ENCODE measurements around the gene LCN9.
"Not testable (repeated sequence)": the region's sequence is repeated elsewhere in the genome, so short reads cannot be mapped to it uniquely, and the experiment has no call there.

The LCN9 gene

GRCh38 chr9:135647884-135648283 is 15.2 kb upstream of the LCN9 start:
- DNase-seq (ENCODE audit: low read depth in 2 of 2), result no peak

GRCh38 chr9:135648494-135649410 is 14.4 kb upstream of the LCN9 start:
- no peak for DNase-seq (ENCODE audit: low read depth in 2 of 2)

- DNase-seq (ENCODE audit: low read depth in 2 of 2), result no peak
These were observed 13.6 kb upstream of the LCN9 start for GRCh38 chr9:135649508-135649907.

- DNase-seq (ENCODE audit: low read depth in 2 of 2), result no peak
These were observed 12.7 kb upstream of the LCN9 start for GRCh38 chr9:135650408-135650807.

GRCh38 chr9:135655317-135655716 is 7.8 kb upstream of the LCN9 start:
- DNase-seq (ENCODE audit: low read depth in 2 of 2), result no peak

GRCh38 chr9:135657416-135657815 is 5.7 kb upstream of the LCN9 start:
- no peak for DNase-seq (ENCODE audit: low read depth in 2 of 2)

- DNase-seq (ENCODE audit: low read depth in 2 of 2), result no peak
These were observed 3.9 kb upstream of the LCN9 start for GRCh38 chr9:135659252-135659651.

GRCh38 chr9:135660407-135660806 is 2.7 kb upstream of the LCN9 start:
- DNase-seq (ENCODE audit: low read depth in 2 of 2), result no peak

GRCh38 chr9:135661816-135662560 is 1.1 kb upstream of the LCN9 start:
- no peak for DNase-seq (ENCODE audit: low read depth in 2 of 2)

GRCh38 chr9:135663451-135663770 is 302 bp downstream of the LCN9 start:
- DNase-seq (ENCODE audit: low read depth in 2 of 2), result no peak

- no peak for DNase-seq (ENCODE audit: low read depth in 2 of 2)
These were observed 748 bp downstream of the LCN9 start for GRCh38 chr9:135663857-135664256.

- DNase-seq (ENCODE audit: low read depth in 2 of 2), result no peak
These were observed 1.2 kb downstream of the LCN9 start for GRCh38 chr9:135664266-135664665.

GRCh38 chr9:135664801-135665794 is 2.0 kb downstream of the LCN9 start:
- no peak for DNase-seq (ENCODE audit: low read depth in 2 of 2)

GRCh38 chr9:135665795-135666189 is 2.7 kb downstream of the LCN9 start:
- no peak for DNase-seq (ENCODE audit: low read depth in 2 of 2)

- DNase-seq (ENCODE audit: low read depth in 2 of 2), result no peak
These were observed 3.7 kb downstream of the LCN9 start for GRCh38 chr9:135666534-135667462.

GRCh38 chr9:135667463-135668001 is 4.4 kb downstream of the LCN9 start:
- DNase-seq (ENCODE audit: low read depth in 2 of 2), result no peak

GRCh38 chr9:135669018-135669417 is 5.9 kb downstream of the LCN9 start:
- DNase-seq (ENCODE audit: low read depth in 2 of 2), result not testable (repeated sequence)

- no peak for DNase-seq (ENCODE audit: low read depth in 2 of 2)
These were observed 6.6 kb downstream of the LCN9 start for GRCh38 chr9:135669616-135670285.

GRCh38 chr9:135670721-135671590 is 7.8 kb downstream of the LCN9 start:
- no peak for DNase-seq (ENCODE audit: low read depth in 2 of 2)
